Naive thymus-derived CD4-positive, alpha-beta T cell (primary cell): ENCODE measurements around the gene TLR3. TPM values are rescaled to one million over a fixed set of nuclear protein-coding genes. Genes with fewer than 3 reads are reported as not detected.

Experiments
- ATAC-seq: fragments of 150-1000 bp; cut with Tn5 transposase; 2 replicates; pipeline ENCODE4 v1.10.0; 2021; ENCODE audit warnings: mild to moderate bottlenecking, moderate library complexity
- CTCF ChIA-PET: fragments of 350-600 bp; sonication (Branson Sonifier 250); formaldehyde crosslinking; loops from one replicate; lab custom pipeline; 2021; ENCODE audit warnings: antibody characterized with exemption; lab: Charles Lee
- POLR2A ChIA-PET: fragments of 350-600 bp; sonication (Branson Sonifier 250); formaldehyde crosslinking; loops from one replicate; lab custom pipeline; 2021; ENCODE audit warnings: antibody characterized with exemption, inconsistent platforms; lab: Charles Lee
- DNase-seq, 9 donors: peaks; one replicate each; pipeline versions ENCODE4 v3.0.0 to v3.0.0-alpha.2; 2020 to 2022; ENCODE audit warnings: mixed read lengths in 1 of 9
- H3K27ac ChIP-seq: one replicate; pipeline ENCODE4 v1.7.0; 2013; ENCODE audit warnings: mild to moderate bottlenecking, low read depth, low read length, moderate library complexity
- H3K27me3 ChIP-seq, 2 donors: one replicate each; pipeline ENCODE4 v1.7.0; 2013; ENCODE audit warnings: low read length in 2 of 2, mild to moderate bottlenecking in 2 of 2, moderate library complexity in 2 of 2; ENCODE audit not compliant: control insufficient read depth in 2 of 2, insufficient read depth in 2 of 2
- H3K36me3 ChIP-seq, 3 experiments: 1 replicate in 2 of 3; 2 replicates in 1 of 3; pipeline ENCODE4 v1.7.0; 2013; ENCODE audit warnings: low read length in 3 of 3, mild to moderate bottlenecking in 3 of 3, moderate library complexity in 1 of 3; ENCODE audit not compliant: insufficient read depth in 3 of 3, control insufficient read depth in 2 of 3
- H3K4me1 ChIP-seq, 2 donors: one replicate each; pipeline ENCODE4 v1.7.0; 2013; ENCODE audit warnings: low read length in 2 of 2, mild to moderate bottlenecking in 2 of 2, moderate library complexity in 1 of 2; ENCODE audit not compliant: control insufficient read depth in 2 of 2, insufficient read depth in 2 of 2
- H3K4me3 ChIP-seq: 2 replicates; pipeline ENCODE4 v1.7.0; 2013; ENCODE audit warnings: mild to moderate bottlenecking, low read length
- H3K9me3 ChIP-seq, 3 experiments: 1 replicate in 2 of 3; 2 replicates in 1 of 3; pipeline ENCODE4 v1.7.0; 2013; ENCODE audit warnings: low read length in 3 of 3; ENCODE audit not compliant: control insufficient read depth in 2 of 3
- H3K27ac Mint-ChIP-seq, 9 donors: one replicate each; pipeline ENCODE4 v1.8.0; 2020 to 2022; ENCODE audit warnings: mixed read lengths in 9 of 9, mild to moderate bottlenecking in 8 of 9, moderate library complexity in 5 of 9, inconsistent platforms in 2 of 9
- H3K27me3 Mint-ChIP-seq, 5 donors: one replicate each; pipeline ENCODE4 v1.8.0; 2021 to 2022; ENCODE audit warnings: mixed read lengths in 5 of 5, mild to moderate bottlenecking in 1 of 5
- H3K36me3 Mint-ChIP-seq, 5 donors: one replicate each; pipeline ENCODE4 v1.8.0; 2020 to 2022; ENCODE audit warnings: mixed read lengths in 5 of 5, mild to moderate bottlenecking in 3 of 5, inconsistent platforms in 1 of 5
- H3K4me1 Mint-ChIP-seq, 7 donors: one replicate each; pipeline ENCODE4 v1.8.0; 2020 to 2022; ENCODE audit warnings: mixed read lengths in 7 of 7, mild to moderate bottlenecking in 3 of 7, inconsistent platforms in 1 of 7
- H3K4me3 Mint-ChIP-seq, 10 donors: one replicate each; pipeline ENCODE4 v1.8.0; 2020 to 2022; ENCODE audit warnings: mild to moderate bottlenecking in 10 of 10, mixed read lengths in 10 of 10, moderate library complexity in 6 of 10, inconsistent platforms in 2 of 10
- H3K9me3 Mint-ChIP-seq, 11 donors: one replicate each; pipeline ENCODE4 v1.8.0; 2020 to 2022; ENCODE audit warnings: mixed read lengths in 11 of 11, mild to moderate bottlenecking in 4 of 11, inconsistent platforms in 1 of 11, moderate library complexity in 1 of 11
- intact Hi-C, 2 donors: fragments of 100-400 bp; cut with micrococcal nuclease; formaldehyde crosslinking; loops; one replicate each; pipeline ENCODE4 v1.15.1; 2023
- polyA plus RNA-seq, 2 donors: library from polyadenylated mRNA; unstranded; fragments of 300-500 nt; fragmentation: Illumina TruSeq; gene quantifications; one replicate each; pipeline ENCODE4 v1.2.3, GENCODE V29; 2021
- total RNA-seq, 6 experiments: library from RNA in 5 of 6; stranded (reverse) in 5 of 6; gene quantifications; 1 replicate in 5 of 6; 2 replicates in 1 of 6; pipeline ENCODE4 v1.2.3 and lab custom pipeline; 2021 to 2026

Gene TLR3
- total and polyA plus RNA-seq, 7 experiments from 2014 or later = 0.13 to 1.5 (median 0.24) TPM

GRCh38 chr4:186108391-186108790 lies 39.4 kb downstream of the TLR3 start:
- Histone ChIP-seq H3K4me3 (no peak overlapping the region), H3K27ac (no peak overlapping the region), H3K36me3 (no peaks in the 10 kb centered on the region), H3K27me3 (no peaks in the 10 kb centered on the region), H3K4me1 (no peaks in the 10 kb centered on the region), H3K9me3 (no peaks in the 10 kb centered on the region)
- intact Hi-C loops = no loop called here
- Mint-ChIP-seq H3K27me3 (peaks cover 29 to 46% (median 43%) of the 10 kb centered on the region in 5 donors), H3K27ac (no peak overlapping the region), H3K9me3 (peaks cover 0 to 2% (median 0%) of the 10 kb centered on the region in 11 donors), H3K4me1 (peaks cover 4 to 14% (median 6%) of the 10 kb centered on the region in 7 donors), H3K4me3 (no peak overlapping the region), H3K36me3 (peaks cover 0 to 4% (median 0%) of the 10 kb centered on the region in 5 donors)
- DNase-seq (no peak), ATAC-seq (no peak)
- ChIA-PET POLR2A (no interaction called here), CTCF (no interaction called here)

GRCh38 chr4:186109245-186109644 lies 40.3 kb downstream of the TLR3 start:
- Histone ChIP-seq H3K36me3 (no peaks in the 10 kb centered on the region), H3K9me3 (no peaks in the 10 kb centered on the region), H3K27ac (no peak overlapping the region), H3K27me3 (no peaks in the 10 kb centered on the region), H3K4me1 (no peaks in the 10 kb centered on the region), H3K4me3 (no peak overlapping the region)
- peaks cover 0 to 3% (median 0%) of the 10 kb centered on the region in 5 donors for H3K36me3 Mint-ChIP-seq
- peaks cover 0 to 2% (median 0%) of the 10 kb centered on the region in 11 donors for H3K9me3 Mint-ChIP-seq
- POLR2A ChIA-PET = no interaction called here
- CTCF ChIA-PET = no interaction called here
- DNase-seq (no peak), ATAC-seq (no peak)
- intact Hi-C loops = no loop called here
- peaks cover 22 to 38% (median 35%) of the 10 kb centered on the region in 5 donors for H3K27me3 Mint-ChIP-seq
- peaks cover 1 to 12% (median 6%) of the 10 kb centered on the region in 7 donors for H3K4me1 Mint-ChIP-seq
- no peak overlapping the region for H3K27ac Mint-ChIP-seq
- no peak overlapping the region for H3K4me3 Mint-ChIP-seq

GRCh38 chr4:186116697-186117096 lies 47.7 kb downstream of the TLR3 start:
- H3K27ac Mint-ChIP-seq = no peak overlapping the region
- ATAC-seq (no peak), DNase-seq (no peak)
- H3K9me3 Mint-ChIP-seq = peaks cover 0 to 7% (median 0%) of the 10 kb centered on the region in 11 donors
- peaks cover 5 to 21% (median 11%) of the 10 kb centered on the region in 5 donors for H3K27me3 Mint-ChIP-seq
- Histone ChIP-seq H3K36me3 (no peaks in the 10 kb centered on the region), H3K27me3 (no peaks in the 10 kb centered on the region), H3K4me1 (no peaks in the 10 kb centered on the region), H3K9me3 (no peaks in the 10 kb centered on the region), H3K4me3 (no peak overlapping the region), H3K27ac (no peak overlapping the region)
- intact Hi-C loops = no loop called here
- no peaks in the 10 kb centered on the region for H3K36me3 Mint-ChIP-seq
- H3K4me3 Mint-ChIP-seq = no peak overlapping the region
- ChIA-PET CTCF (no interaction called here), POLR2A (no interaction called here)
- no peaks in the 10 kb centered on the region for H3K4me1 Mint-ChIP-seq

- ATAC-seq (no peak), DNase-seq (no peak)
- Mint-ChIP-seq H3K4me3 (no peak overlapping the region), H3K36me3 (no peaks in the 10 kb centered on the region), H3K4me1 (no peaks in the 10 kb centered on the region), H3K27ac (no peak overlapping the region), H3K9me3 (peaks cover 0 to 7% (median 0%) of the 10 kb centered on the region in 11 donors), H3K27me3 (peaks cover 5 to 21% (median 11%) of the 10 kb centered on the region in 5 donors)
- no peaks in the 10 kb centered on the region for H3K4me1 ChIP-seq
- no peak overlapping the region for H3K27ac ChIP-seq
- POLR2A ChIA-PET = no interaction called here
- intact Hi-C loops = no loop called here
- no peaks in the 10 kb centered on the region for H3K36me3 ChIP-seq
- H3K27me3 ChIP-seq = no peaks in the 10 kb centered on the region
- H3K9me3 ChIP-seq = no peaks in the 10 kb centered on the region
- CTCF ChIA-PET = no interaction called here
- no peak overlapping the region for H3K4me3 ChIP-seq
Observed at GRCh38 chr4:186118582-186118981, 49.6 kb downstream of the TLR3 start.

- no peaks in the 10 kb centered on the region for H3K4me1 ChIP-seq
- Mint-ChIP-seq H3K36me3 (peaks cover 0 to 4% (median 0%) of the 10 kb centered on the region in 5 donors), H3K27ac (no peak overlapping the region), H3K4me3 (no peak overlapping the region), H3K4me1 (no peaks in the 10 kb centered on the region), H3K9me3 (peaks cover 0 to 7% (median 0%) of the 10 kb centered on the region in 11 donors), H3K27me3 (peaks cover 5 to 23% (median 11%) of the 10 kb centered on the region in 5 donors)
- intact Hi-C loops = no loop called here
- ChIA-PET CTCF (no interaction called here), POLR2A (no interaction called here)
- DNase-seq (no peak), ATAC-seq (no peak)
- H3K9me3 ChIP-seq = no peaks in the 10 kb centered on the region
- no peaks in the 10 kb centered on the region for H3K36me3 ChIP-seq
- no peak overlapping the region for H3K27ac ChIP-seq
- no peak overlapping the region for H3K4me3 ChIP-seq
- no peaks in the 10 kb centered on the region for H3K27me3 ChIP-seq
Observed at GRCh38 chr4:186121057-186121456, 52.1 kb downstream of the TLR3 start.

GRCh38 chr4:186128842-186129241 lies 59.9 kb downstream of the TLR3 start:
- H3K4me3 Mint-ChIP-seq = no peak overlapping the region

GRCh38 chr4:186131935-186132334 lies 63.0 kb downstream of the TLR3 start:
- POLR2A ChIA-PET = no interaction called here
- H3K4me3 Mint-ChIP-seq = no peak overlapping the region
- no peaks in the 10 kb centered on the region for H3K4me1 ChIP-seq
- intact Hi-C loops = no loop called here
- H3K4me1 Mint-ChIP-seq = peaks cover 0 to 18% (median 0%) of the 10 kb centered on the region in 7 donors
- H3K27me3 ChIP-seq = no peaks in the 10 kb centered on the region
- peak overlapping the region in 1 of 9 donors; percentile 17 for H3K27ac Mint-ChIP-seq
- H3K9me3 ChIP-seq = no peaks in the 10 kb centered on the region
- ATAC-seq (no peak), DNase-seq (no peak)
- no peaks in the 10 kb centered on the region for H3K36me3 Mint-ChIP-seq
- H3K36me3 ChIP-seq = no peaks in the 10 kb centered on the region
- no peak overlapping the region for H3K4me3 ChIP-seq
- CTCF ChIA-PET = interaction anchor here (0.8 kb wide), 1 partner anchor 12 kb away, joined by 3 read pairs; no protein-coding TSS in a partner anchor
- H3K27me3 Mint-ChIP-seq = peaks cover 4 to 16% (median 9%) of the 10 kb centered on the region in 5 donors
- H3K27ac ChIP-seq = no peak overlapping the region
- peaks cover 0 to 1% (median 0%) of the 10 kb centered on the region in 11 donors for H3K9me3 Mint-ChIP-seq

More at GRCh38 chr4:186128842-186129241, 59.9 kb downstream of the TLR3 start:
- Mint-ChIP-seq H3K27ac (no peak overlapping the region), H3K9me3 (peaks cover 0 to 5% (median 0%) of the 10 kb centered on the region in 11 donors), H3K27me3 (peaks cover 3 to 22% (median 7%) of the 10 kb centered on the region in 5 donors), H3K36me3 (peaks cover 0 to 4% (median 0%) of the 10 kb centered on the region in 5 donors), H3K4me1 (peaks cover 0 to 10% (median 0%) of the 10 kb centered on the region in 7 donors)
- H3K27me3 ChIP-seq = no peaks in the 10 kb centered on the region
- POLR2A ChIA-PET = no interaction called here
- CTCF ChIA-PET = no interaction called here
- no peak overlapping the region for H3K27ac ChIP-seq
- H3K4me1 ChIP-seq = no peaks in the 10 kb centered on the region
- H3K36me3 ChIP-seq = no peaks in the 10 kb centered on the region
- intact Hi-C loops = no loop called here
- no peaks in the 10 kb centered on the region for H3K9me3 ChIP-seq
- H3K4me3 ChIP-seq = no peak overlapping the region
- no peak for ATAC-seq
- no peak for DNase-seq
